Mesenchymal stem cell (in vitro differentiated cells and primary cell): ENCODE measurements around the gene ESPN.

ENCODE experiments used
- DNase-seq: peaks from one replicate; pipeline ENCODE4 v3.0.0-alpha.2; 2013
- H2AFZ ChIP-seq: one replicate; pipeline ENCODE4 v1.6.1; 2013; ENCODE audit warnings: low read depth, mild to moderate bottlenecking, control low read depth, inconsistent platforms, low read length, moderate library complexity
- H2AK5ac ChIP-seq: 2 replicates; pipeline ENCODE4 v1.6.1; 2013; ENCODE audit warnings: low read length, moderate library complexity, mild to moderate bottlenecking, inconsistent platforms; ENCODE audit not compliant: severe bottlenecking
- H2BK120ac ChIP-seq: one replicate; pipeline ENCODE4 v1.6.1; 2013; ENCODE audit warnings: low read depth, mild to moderate bottlenecking, inconsistent platforms, low read length, moderate library complexity
- H2BK12ac ChIP-seq, 2 experiments: one replicate each; pipeline ENCODE4 v1.6.1; 2013; ENCODE audit warnings: inconsistent platforms in 2 of 2, low read length in 2 of 2, mild to moderate bottlenecking in 2 of 2, moderate library complexity in 2 of 2, control low read depth in 1 of 2
- H2BK15ac ChIP-seq: one replicate; pipeline ENCODE4 v1.6.1; 2013; ENCODE audit warnings: mild to moderate bottlenecking, low read depth, inconsistent platforms; ENCODE audit not compliant: poor library complexity, severe bottlenecking
- H2BK5ac ChIP-seq: 2 replicates; pipeline ENCODE4 v1.6.1; 2013; ENCODE audit warnings: low read depth, mild to moderate bottlenecking, low read length, control low read depth, inconsistent platforms; ENCODE audit not compliant: poor library complexity, severe bottlenecking
- H3K14ac ChIP-seq, 2 experiments: one replicate each; pipeline ENCODE4 v1.6.1; 2013; ENCODE audit warnings: inconsistent platforms in 2 of 2, low read length in 2 of 2, control low read depth in 1 of 2, mild to moderate bottlenecking in 1 of 2, moderate library complexity in 1 of 2
- H3K18ac ChIP-seq, 2 experiments: one replicate each; pipeline ENCODE4 v1.6.1; 2013; ENCODE audit warnings: inconsistent platforms in 2 of 2, low read length in 2 of 2, control low read depth in 1 of 2, low read depth in 1 of 2, mild to moderate bottlenecking in 1 of 2
- H3K23ac ChIP-seq, 2 experiments: one replicate each; pipeline ENCODE4 v1.6.1; 2013; ENCODE audit warnings: inconsistent platforms in 2 of 2, low read length in 2 of 2, mild to moderate bottlenecking in 2 of 2, moderate library complexity in 2 of 2, control low read depth in 1 of 2
- H3K27ac ChIP-seq: 2 replicates; pipeline ENCODE4 v1.5.1; 2013; ENCODE audit warnings: mild to moderate bottlenecking, moderate library complexity, low read length, control low read depth, inconsistent platforms; ENCODE audit not compliant: poor library complexity, severe bottlenecking
- H3K27me3 ChIP-seq, 2 experiments: 2 replicates each; pipeline versions ENCODE4 v1.6.1 to v1.7.0; 2013; ENCODE audit warnings: low read length in 2 of 2, mild to moderate bottlenecking in 2 of 2, moderate library complexity in 2 of 2, control low read depth in 1 of 2, inconsistent platforms in 1 of 2; ENCODE audit not compliant: control insufficient read depth in 1 of 2, insufficient read depth in 1 of 2
- H3K36me3 ChIP-seq, 2 experiments: 2 replicates each; pipeline versions ENCODE4 v1.6.1 to v1.7.0; 2013; ENCODE audit warnings: low read length in 2 of 2, control low read depth in 1 of 2, inconsistent platforms in 1 of 2, low read depth in 1 of 2, mild to moderate bottlenecking in 1 of 2; ENCODE audit not compliant: insufficient read depth in 2 of 2, control insufficient read depth in 1 of 2
- H3K4ac ChIP-seq, 2 experiments: one replicate each; pipeline ENCODE4 v1.6.1; 2013; ENCODE audit warnings: inconsistent platforms in 2 of 2, low read length in 2 of 2, mild to moderate bottlenecking in 2 of 2, moderate library complexity in 2 of 2, control low read depth in 1 of 2, low read depth in 1 of 2
- H3K4me1 ChIP-seq: 2 replicates; pipeline ENCODE4 v1.6.1; 2013; ENCODE audit warnings: low read depth, low read length, control low read depth; ENCODE audit not compliant: control insufficient read depth, insufficient read depth
- H3K4me2 ChIP-seq: 2 replicates; pipeline ENCODE4 v1.6.1; 2013; ENCODE audit warnings: low read length, mild to moderate bottlenecking, inconsistent platforms; ENCODE audit not compliant: poor library complexity, severe bottlenecking
- H3K4me3 ChIP-seq, 2 experiments: 2 replicates each; pipeline versions ENCODE4 v1.5.1 to v1.7.0; 2013; ENCODE audit warnings: low read length in 2 of 2, mild to moderate bottlenecking in 2 of 2, control low read depth in 1 of 2, low read depth in 1 of 2; ENCODE audit not compliant: insufficient read depth in 1 of 2
- H3K79me1 ChIP-seq: replicated peaks from 2 replicates; pipeline ENCODE4 v1.6.1; 2013; ENCODE audit warnings: mild to moderate bottlenecking, control low read depth, low read length, inconsistent platforms; ENCODE audit not compliant: poor library complexity, severe bottlenecking
- H3K9ac ChIP-seq: 2 replicates; pipeline ENCODE4 v1.7.0; 2013; ENCODE audit warnings: mild to moderate bottlenecking, low read length, moderate library complexity
- H3K9me3 ChIP-seq: 2 replicates; pipeline ENCODE4 v1.7.0; 2013; ENCODE audit warnings: mild to moderate bottlenecking, low read length; ENCODE audit not compliant: control insufficient read depth
- H4K8ac ChIP-seq: one replicate; pipeline ENCODE4 v1.6.1; 2013; ENCODE audit warnings: inconsistent platforms, mild to moderate bottlenecking, low read length, moderate library complexity
- H4K91ac ChIP-seq: one replicate; pipeline ENCODE4 v1.6.1; 2013; ENCODE audit warnings: mild to moderate bottlenecking, low read length, inconsistent platforms
- WGBS: methylation state at CpG from one replicate; pipeline ENCODE4 v1.1.7; 2013; ENCODE audit warnings: mixed read lengths; 5-methylcytosine and 5-hydroxymethylcytosine counted together

ESPN gene

DNA sequence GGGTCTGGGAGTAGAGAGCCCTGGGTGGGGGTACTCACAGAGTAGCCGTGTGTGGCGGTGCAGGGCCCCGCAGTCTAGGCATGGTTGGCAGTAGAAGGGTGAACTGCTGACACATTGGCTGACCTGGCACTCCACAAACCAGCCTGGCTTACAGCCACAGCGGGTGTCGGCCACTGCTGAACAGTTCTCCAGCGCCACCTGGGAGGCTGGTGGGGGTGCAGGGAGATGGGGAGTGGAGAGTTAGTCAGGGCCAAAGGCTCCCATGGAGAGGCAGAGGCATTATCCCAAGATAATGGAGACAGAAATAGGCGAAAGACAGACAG lies 39.9 kb downstream of the ESPN start:
- 91% methylated on average over 7 of the region's 7 CpGs for WGBS
- H3K18ac ChIP-seq = no peak overlapping the region
- no peak overlapping the region for H4K91ac ChIP-seq
- no peak overlapping the region for H3K4me2 ChIP-seq
- DNase-seq = no peak
- H2BK12ac ChIP-seq = no peak overlapping the region
- H3K4me1 ChIP-seq = peaks cover 5% of the 10 kb centered on the region
- H2AFZ ChIP-seq = no peak overlapping the region
- H2BK120ac ChIP-seq = no peak overlapping the region
- H3K79me1 ChIP-seq = no peaks in the 10 kb centered on the region
- no peak overlapping the region for H3K14ac ChIP-seq
- H3K9ac ChIP-seq = no peak overlapping the region
- peaks cover 27 to 79% of the 10 kb centered on the region in 2 experiments for H3K36me3 ChIP-seq
- H3K9me3 ChIP-seq = no peaks in the 10 kb centered on the region
- H2AK5ac ChIP-seq = no peak overlapping the region
- no peak overlapping the region for H4K8ac ChIP-seq
- H2BK5ac ChIP-seq = no peak overlapping the region
- H3K4me3 ChIP-seq = no peak overlapping the region
- no peak overlapping the region for H3K4ac ChIP-seq
- H3K27me3 ChIP-seq = peaks cover 0 to 32% of the 10 kb centered on the region in 2 experiments
- H3K23ac ChIP-seq = no peak overlapping the region
- H3K27ac ChIP-seq = no peak overlapping the region
- H2BK15ac ChIP-seq = no peak overlapping the region

- no peak overlapping the region for H4K91ac ChIP-seq
- no peak overlapping the region for H2AK5ac ChIP-seq
- 95% methylated on average over 5 of the region's 5 CpGs for WGBS
- peaks cover 3% of the 10 kb centered on the region for H3K4me1 ChIP-seq
- H2BK12ac ChIP-seq = no peak overlapping the region
- H2BK120ac ChIP-seq = no peak overlapping the region
- no peaks in the 10 kb centered on the region for H3K9me3 ChIP-seq
- DNase-seq = no peak
- H3K23ac ChIP-seq = no peak overlapping the region
- H4K8ac ChIP-seq = no peak overlapping the region
- H3K4ac ChIP-seq = no peak overlapping the region
- H2BK5ac ChIP-seq = no peak overlapping the region
- H3K14ac ChIP-seq = no peak overlapping the region
- no peak overlapping the region for H3K4me3 ChIP-seq
- H3K27ac ChIP-seq = no peak overlapping the region
- H2AFZ ChIP-seq = no peak overlapping the region
- H3K4me2 ChIP-seq = no peak overlapping the region
- H2BK15ac ChIP-seq = no peak overlapping the region
- peaks cover 0 to 28% of the 10 kb centered on the region in 2 experiments for H3K27me3 ChIP-seq
- H3K18ac ChIP-seq = no peak overlapping the region
- no peaks in the 10 kb centered on the region for H3K79me1 ChIP-seq
- H3K36me3 ChIP-seq = peaks cover 31 to 84% of the 10 kb centered on the region in 2 experiments
- no peak overlapping the region for H3K9ac ChIP-seq
Observed at GRCh38 chr1:6464915-6465314, 40.3 kb downstream of the ESPN start.

GRCh38 chr1:6465461-6466005 lies 41.0 kb downstream of the ESPN start:
- H3K18ac ChIP-seq = no peak overlapping the region
- no peak overlapping the region for H3K4ac ChIP-seq
- no peak for DNase-seq
- WGBS = 73% methylated on average over 17 of the region's 21 CpGs
- H2BK120ac ChIP-seq = no peak overlapping the region
- no peak overlapping the region for H3K23ac ChIP-seq
- no peak overlapping the region for H3K4me2 ChIP-seq
- no peaks in the 10 kb centered on the region for H3K9me3 ChIP-seq
- H4K91ac ChIP-seq = no peak overlapping the region
- H3K36me3 ChIP-seq = peaks cover 38 to 89% of the 10 kb centered on the region in 2 experiments
- no peak overlapping the region for H2AK5ac ChIP-seq
- H3K4me1 ChIP-seq = peaks cover 2% of the 10 kb centered on the region
- H4K8ac ChIP-seq = no peak overlapping the region
- H3K27me3 ChIP-seq = peaks cover 0 to 24% of the 10 kb centered on the region in 2 experiments
- H2BK5ac ChIP-seq = no peak overlapping the region
- H3K4me3 ChIP-seq = no peak overlapping the region
- H3K9ac ChIP-seq = no peak overlapping the region
- no peak overlapping the region for H3K14ac ChIP-seq
- no peak overlapping the region for H3K27ac ChIP-seq
- no peak overlapping the region for H2BK12ac ChIP-seq
- H2AFZ ChIP-seq = no peak overlapping the region
- H3K79me1 ChIP-seq = no peaks in the 10 kb centered on the region
- no peak overlapping the region for H2BK15ac ChIP-seq

DNA sequence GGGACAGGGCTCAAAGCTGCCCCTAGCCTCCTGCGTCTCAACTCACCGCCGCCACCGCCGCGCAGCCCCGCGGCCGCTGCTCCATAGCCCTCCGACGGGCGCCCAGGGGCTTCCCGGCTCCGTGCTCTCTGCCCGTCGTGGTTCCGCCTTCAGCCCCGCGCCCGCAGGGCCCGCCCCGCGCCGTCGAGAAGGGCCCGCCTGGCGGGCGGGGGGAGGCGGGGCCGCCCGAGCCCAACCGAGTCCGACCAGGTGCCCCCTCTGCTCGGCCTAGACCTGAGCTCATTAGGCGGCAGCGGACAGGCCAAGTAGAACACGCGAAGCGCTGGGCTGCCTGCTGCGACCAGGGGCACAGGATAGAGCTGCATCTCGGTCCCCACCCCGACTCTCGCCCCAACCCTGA lies 41.4 kb downstream of the ESPN start, which contains the start of gene TNFRSF25:
TNFRSF25 (minus strand) TSS at position 151 of the 400 bp plus-strand sequence; CDS start at position 85, 66 bp downstream.
- WGBS = 21% methylated on average over 43 of the region's 43 CpGs
- no peak within 1 kb of the TSS for H2BK5ac ChIP-seq
- no peak within 1 kb of the TSS for H3K4ac ChIP-seq
- H3K4me2 ChIP-seq = no peak within 1 kb of the TSS
- no peak for DNase-seq
- no peak within 1 kb of the TSS for H3K18ac ChIP-seq
- H4K91ac ChIP-seq = no peak within 1 kb of the TSS
- H3K9me3 ChIP-seq = no peaks in the 10 kb centered on the region
- peaks cover 2% of the 10 kb centered on the region for H3K4me1 ChIP-seq
- H3K27ac ChIP-seq = no peak within 1 kb of the TSS
- no peak within 1 kb of the TSS for H3K4me3 ChIP-seq
- H2BK15ac ChIP-seq = no peak within 1 kb of the TSS
- H2BK120ac ChIP-seq = no peak within 1 kb of the TSS
- no peak within 1 kb of the TSS for H2AFZ ChIP-seq
- no peak within 1 kb of the TSS for H2BK12ac ChIP-seq
- H3K27me3 ChIP-seq = peaks cover 0 to 19% of the 10 kb centered on the region in 2 experiments
- H3K14ac ChIP-seq = no peak within 1 kb of the TSS
- no peaks in the 10 kb centered on the region for H3K79me1 ChIP-seq
- peaks cover 38 to 89% of the 10 kb centered on the region in 2 experiments for H3K36me3 ChIP-seq
- no peak within 1 kb of the TSS for H3K23ac ChIP-seq
- H2AK5ac ChIP-seq = no peak within 1 kb of the TSS
- H4K8ac ChIP-seq = no peak within 1 kb of the TSS
- no peak within 1 kb of the TSS for H3K9ac ChIP-seq
